AG08395 (cell line): ENCODE measurements around the gene ANKRD55.
"Not testable (repeated sequence)": the region's sequence is repeated elsewhere in the genome, so short reads cannot be mapped to it uniquely, and the experiment has no call there.

ENCODE experiments used
- DNase-seq: peaks from one replicate; pipeline ENCODE4 v3.0.0; 2012; ENCODE audit warnings: mixed read lengths, low spot score

The ANKRD55 gene

GRCh38 chr5:56144211-56144610 is 88.9 kb downstream of the ANKRD55 start:
- no peak for DNase-seq

GRCh38 chr5:56143373-56143714 is 89.8 kb downstream of the ANKRD55 start:
- no peak for DNase-seq

GRCh38 chr5:56142614-56143372 is 90.3 kb downstream of the ANKRD55 start:
- DNase-seq = no peak

- no peak for DNase-seq
These were observed 90.9 kb downstream of the ANKRD55 start for GRCh38 chr5:56142233-56142613.

- no peak for DNase-seq
These were observed 93.1 kb downstream of the ANKRD55 start for GRCh38 chr5:56140073-56140472.

- no peak for DNase-seq
These were observed 102.5 kb downstream of the ANKRD55 start for GRCh38 chr5:56130664-56131063.

GRCh38 chr5:56129288-56129687 is 103.8 kb downstream of the ANKRD55 start:
- DNase-seq = no peak

GRCh38 chr5:56128113-56128512 is 105.0 kb downstream of the ANKRD55 start:
- DNase-seq = no peak

DNA sequence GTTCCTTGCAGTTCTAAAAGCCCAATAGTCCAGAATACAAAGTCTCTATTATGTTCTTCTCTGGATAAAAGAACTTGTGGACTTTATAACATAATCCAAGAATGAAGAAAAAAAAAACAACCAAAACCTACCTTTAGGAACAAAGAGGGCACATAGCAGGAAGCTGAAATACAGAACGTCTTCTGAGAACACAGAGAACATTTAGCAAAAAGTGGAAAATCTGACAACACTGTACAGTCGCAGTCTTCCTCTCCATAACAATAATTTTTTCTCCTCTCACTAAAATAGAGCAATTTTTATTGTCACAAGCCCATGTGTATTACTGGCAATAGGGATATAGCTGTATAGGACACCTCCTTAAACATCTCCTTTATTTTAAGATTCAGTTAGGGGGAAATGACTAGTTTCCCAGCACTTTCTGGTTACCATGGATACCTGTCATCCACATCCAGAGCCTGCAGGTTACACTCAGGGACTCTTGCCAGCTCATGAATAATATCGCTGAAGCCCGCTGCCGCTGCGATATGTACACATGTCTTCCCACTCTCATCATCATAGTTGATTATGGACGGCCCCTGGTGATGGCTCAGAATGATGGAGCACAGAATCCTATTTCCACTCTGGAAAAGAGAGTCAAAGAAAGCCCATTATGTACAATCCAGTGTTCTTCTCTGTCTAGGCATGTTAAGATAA is 106.5 kb downstream of the ANKRD55 start:
- no peak for DNase-seq

DNA sequence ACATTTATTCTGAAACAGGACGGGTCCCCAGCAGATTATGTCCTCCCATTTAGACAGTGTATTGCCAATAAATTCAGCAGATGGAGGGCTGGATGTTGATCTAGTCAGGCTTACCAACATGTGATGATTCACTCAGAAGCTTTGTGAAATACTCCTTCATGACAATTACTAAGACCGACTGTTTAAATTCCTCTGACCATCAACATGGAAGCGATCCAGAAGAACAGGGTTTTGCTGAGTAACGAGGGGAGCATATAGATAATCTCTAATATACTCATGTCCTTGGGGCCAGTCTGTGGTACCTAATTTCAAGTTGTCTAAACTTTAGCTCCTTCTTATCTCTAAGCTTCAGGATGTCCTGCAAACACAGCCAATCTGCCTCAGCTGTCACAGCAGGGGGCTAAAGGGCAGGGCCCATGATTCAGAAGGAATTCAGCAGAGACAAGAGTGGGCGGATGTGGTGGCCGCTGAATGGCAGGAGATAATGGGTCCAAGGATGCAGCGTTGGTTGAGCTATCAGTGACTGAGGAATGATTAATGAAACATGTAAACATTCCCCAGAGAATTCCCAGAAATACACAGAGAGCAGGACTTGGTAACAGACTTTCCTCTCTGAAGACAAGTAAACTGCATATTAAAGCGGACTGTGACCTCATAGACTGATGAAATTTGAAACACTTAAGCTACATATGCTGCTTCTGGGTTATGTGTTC is 109.4 kb downstream of the ANKRD55 start:
- peak; percentile 94 for DNase-seq

DNA sequence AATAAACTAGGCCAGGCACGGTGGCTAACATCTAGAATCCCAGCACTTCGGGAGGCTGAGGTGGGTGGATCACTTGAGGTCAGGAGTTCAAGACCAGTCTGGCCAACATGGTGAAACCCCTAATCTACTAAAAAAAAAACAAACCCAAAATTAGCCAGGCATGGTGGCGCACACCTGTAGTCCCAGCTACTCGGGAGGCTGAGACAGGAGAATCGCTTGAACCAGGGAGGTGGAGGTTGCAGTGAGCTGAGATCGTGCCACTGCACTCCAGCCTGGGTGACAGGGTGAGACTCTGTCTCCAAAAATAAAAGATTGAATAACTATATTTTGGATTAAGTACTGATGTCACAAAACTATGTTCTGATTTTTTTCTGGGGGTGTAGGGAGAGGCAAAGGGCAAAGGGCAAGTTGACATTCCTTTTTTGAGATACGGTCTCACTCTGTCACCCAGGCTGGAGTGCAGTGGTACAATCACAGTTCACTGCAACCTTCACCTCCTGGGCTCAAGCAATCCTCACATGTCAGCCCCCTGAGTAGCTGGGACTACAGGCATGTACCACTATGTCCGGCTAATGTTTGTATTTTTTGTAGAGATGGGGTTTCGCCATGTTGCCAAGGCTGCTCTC is 110.7 kb downstream of the ANKRD55 start:
- DNase-seq = not testable (repeated sequence)

GRCh38 chr5:56119050-56119449 is 114.1 kb downstream of the ANKRD55 start:
- DNase-seq = no peak

DNA sequence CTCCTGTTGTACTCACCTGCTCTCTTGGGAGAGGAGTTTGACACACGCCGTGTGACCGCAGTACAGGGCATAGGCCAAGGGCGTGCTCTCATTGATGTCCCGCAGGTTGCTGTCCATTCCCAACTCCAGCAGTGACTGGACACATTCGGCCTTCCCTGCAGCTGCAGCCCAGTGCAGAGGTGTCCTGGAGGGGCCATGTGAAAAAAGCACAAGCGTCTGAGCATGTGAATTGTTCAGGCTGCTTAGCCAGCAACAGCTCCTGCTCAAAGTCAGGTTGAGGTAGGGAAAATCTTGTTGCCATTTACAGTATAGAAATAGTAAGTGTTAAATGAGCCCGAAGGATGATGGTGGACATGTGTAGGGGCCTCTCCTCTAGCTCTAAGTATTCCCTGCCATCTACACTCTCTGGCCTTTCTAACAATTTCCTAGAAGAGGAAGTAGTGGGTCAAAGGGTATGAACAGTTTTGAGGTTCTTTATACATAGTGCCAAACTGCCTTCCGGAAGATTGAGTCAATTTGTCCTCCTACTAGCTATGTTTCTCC is 116.5 kb downstream of the ANKRD55 start:
- DNase-seq = no peak

- DNase-seq = no peak
These were observed 117.5 kb downstream of the ANKRD55 start for GRCh38 chr5:56115589-56115988.

GRCh38 chr5:56112526-56113121 is 120.5 kb downstream of the ANKRD55 start:
- DNase-seq = no peak

GRCh38 chr5:56111404-56111781 is 121.7 kb downstream of the ANKRD55 start:
- no peak for DNase-seq

DNA sequence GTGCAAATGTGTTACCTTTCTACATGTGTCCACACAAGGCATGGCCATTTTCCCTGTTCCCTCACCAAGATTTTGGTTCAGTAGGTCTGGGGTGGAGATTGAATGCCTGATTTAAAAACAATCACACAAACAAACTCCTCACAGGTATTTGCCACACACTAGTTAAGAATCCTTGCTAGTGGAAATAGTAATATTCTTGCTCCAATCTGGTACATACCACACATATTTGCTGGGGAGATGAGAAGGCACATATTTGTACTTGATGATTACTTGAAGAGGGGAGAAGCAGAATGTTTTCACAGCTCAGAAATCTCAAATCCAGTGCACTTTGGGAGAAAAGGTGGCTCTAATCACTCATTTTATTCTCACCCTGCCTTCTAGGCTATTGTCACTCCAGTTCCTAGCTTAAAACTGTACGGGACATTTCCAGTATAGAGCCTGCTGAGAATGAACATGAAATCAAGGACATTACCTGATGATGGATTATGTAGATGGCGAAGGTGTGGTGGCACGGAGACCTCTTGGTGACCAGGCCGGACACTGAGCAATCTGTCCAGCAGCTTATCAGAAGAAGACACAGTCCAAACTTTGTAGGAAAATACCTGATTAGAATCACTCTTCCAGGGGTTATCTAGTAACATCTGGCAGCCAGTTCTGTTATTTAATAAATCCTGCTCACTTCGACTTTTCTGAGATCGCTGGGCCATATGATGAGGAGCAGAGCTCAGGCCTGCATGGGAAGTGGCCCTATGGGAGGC is 122.3 kb downstream of the ANKRD55 start:
- DNase-seq = peak; percentile 52

- DNase-seq = no peak
These were observed 124.9 kb downstream of the ANKRD55 start for GRCh38 chr5:56108246-56108645.

- no peak for DNase-seq
These were observed 126.3 kb downstream of the ANKRD55 start for GRCh38 chr5:56106837-56107236.

GRCh38 chr5:56105511-56106291 is 127.4 kb downstream of the ANKRD55 start:
- DNase-seq = no peak
